ENCODE results near the gene CDHR4. TPM values are rescaled to one million over a fixed set of nuclear protein-coding genes. Genes with fewer than 3 reads are reported as not detected.
A peak's percentile ranks its signal among the peaks of the same experiment; 100 is the strongest.

The CDHR4 gene
- total and polyA plus RNA-seq, 9 of the 15 experiments (the other 6 are each of a cell fraction or from before 2014, with no cell fraction given) = 0.21 TPM; not detected in 8

DNA sequence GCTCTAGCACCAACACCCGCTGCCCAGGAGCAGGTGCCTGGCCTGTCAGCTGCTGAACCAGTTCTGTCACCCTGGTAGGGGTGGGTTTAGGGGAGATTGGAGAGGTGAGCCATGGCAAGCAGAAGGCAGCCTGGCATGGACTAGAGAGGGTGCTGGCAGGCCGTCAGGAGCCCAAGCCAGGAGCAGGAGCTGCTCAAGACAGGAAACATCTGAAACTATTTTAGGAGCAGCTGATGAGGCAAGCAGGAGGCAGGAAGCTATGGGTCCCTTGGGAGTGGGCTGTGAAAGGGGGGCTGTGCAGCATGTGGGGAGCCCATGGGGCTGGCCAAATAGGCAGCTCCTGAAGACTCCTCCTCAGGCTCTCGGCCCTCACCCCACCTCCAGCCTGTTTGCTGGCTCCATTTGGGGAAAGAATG lies 5.7 kb upstream of the CDHR4 start:
- H3K4me2 ChIP-seq (ENCODE audit: insufficient read depth, low read length) = peak overlapping the region; percentile 53; the same call in 1 of the 2 replicates
- no peak overlapping the region; the same call in 1 of the 2 replicates for H3K4me3 ChIP-seq
- 58% methylated on average over 2 of the region's 3 CpGs for WGBS (ENCODE audit: insufficient coverage, low coverage, missing lambda C conversion rate)
- peaks cover 43 to 64% of the 10 kb centered on the region in 2 experiments for H3K4me1 ChIP-seq (replicated peaks in 1 of 2; ENCODE audit: control insufficient read depth in 2 of 2, insufficient read depth in 2 of 2, low read length in 2 of 2)
- intact Hi-C loops (cut with micrococcal nuclease) = no loop called here
- TF ChIP-seq ZKSCAN8 (CRISPR knock-in tag; IDR thresholded peaks at IDR 0.05) (0 out of 2 replicates have a peak, but pooled peaks have one; percentile 34), NFIC (IDR thresholded peaks at IDR 0.05) (no peak), SMAD1 (IDR thresholded peaks at IDR 0.05; ENCODE audit: low read depth, low read length, partially characterized antibody) (no peak), RHOXF2B (CRISPR knock-in tag; conservative IDR thresholded peaks at IDR 0.05) (no peak), SMARCA5 (IDR thresholded peaks at IDR 0.05) (no peak), MIER1 (IDR thresholded peaks at IDR 0.05; ENCODE audit: low read depth) (no peak), MTF1 (CRISPR knock-in tag; IDR thresholded peaks at IDR 0.05; ENCODE audit: borderline replicate concordance) (no peak), NFE2L1 (tag; IDR thresholded peaks at IDR 0.05; ENCODE audit: borderline replicate concordance, low read depth) (no peak), NUFIP1 (IDR thresholded peaks at IDR 0.05; ENCODE audit: partially characterized antibody) (no peak), POLR2G (IDR thresholded peaks at IDR 0.05; ENCODE audit: low read depth, low read length) (0 out of 2 replicates have a peak, but pooled peaks have one; percentile 6), ZNF282 (CRISPR knock-in tag; IDR thresholded peaks at IDR 0.05) (no peak)
- TF ChIP-seq, protein P1, sequence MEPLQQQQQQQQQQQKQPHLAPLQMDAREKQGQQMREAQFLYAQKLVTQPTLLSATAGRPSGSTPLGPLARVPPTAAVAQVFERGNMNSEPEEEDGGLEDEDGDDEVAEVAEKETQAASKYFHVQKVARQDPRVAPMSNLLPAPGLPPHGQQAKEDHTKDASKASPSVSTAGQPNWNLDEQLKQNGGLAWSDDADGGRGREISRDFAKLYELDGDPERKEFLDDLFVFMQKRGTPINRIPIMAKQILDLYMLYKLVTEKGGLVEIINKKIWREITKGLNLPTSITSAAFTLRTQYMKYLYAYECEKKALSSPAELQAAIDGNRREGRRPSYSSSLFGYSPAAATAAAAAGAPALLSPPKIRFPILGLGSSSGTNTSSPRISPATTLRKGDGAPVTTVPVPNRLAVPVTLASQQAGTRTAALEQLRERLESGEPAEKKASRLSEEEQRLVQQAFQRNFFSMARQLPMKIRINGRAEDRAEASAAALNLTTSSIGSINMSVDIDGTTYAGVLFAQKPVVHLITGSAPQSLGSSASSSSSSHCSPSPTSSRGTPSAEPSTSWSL (CRISPR knock-in tag; IDR thresholded peaks at IDR 0.05; ENCODE audit: borderline replicate concordance) = no peak
- peak overlapping the region; percentile 75 for H3K27ac ChIP-seq (ENCODE audit: extremely low read depth, low read depth, low read length)
- POLR2A ChIA-PET = interaction anchor here (0.6 to 2.4 kb wide), 5 partner anchors 8 to 696 kb away, joined by 3 to 10 read pairs (median 4); partner anchors contain the start of genes IP6K1 and UBA7
- FAIRE-seq = no peak
- no peak overlapping the region for H2AFZ ChIP-seq (ENCODE audit: low read depth, low read length)
- H3K36me3 ChIP-seq (ENCODE audit: control insufficient read depth, insufficient read depth, low read length) = peaks cover 9% of the 10 kb centered on the region; the same call in 2 of the 3 replicates
- no peak for ATAC-seq
- peaks cover 2% of the 10 kb centered on the region for H3K9me1 ChIP-seq (ENCODE audit: control insufficient read depth, insufficient read depth, low read length)
- H3K79me2 ChIP-seq (ENCODE audit: control insufficient read depth, insufficient read depth, low read length) = peaks cover 23% of the 10 kb centered on the region
- CTCF ChIA-PET (ENCODE audit: low intra/inter-chr PET ratio) = interaction anchor here (0.9 kb wide), 1 partner anchor 34 kb away, joined by 3 read pairs; no protein-coding TSS in a partner anchor
- no TSS peak for BruUV-seq (replicated peaks)
- DNase-seq (ENCODE audit: extremely low read depth in 1 of 4, low spot score in 3 of 4) = no peak
- H3K9ac ChIP-seq (ENCODE audit: insufficient read depth in 1 of 2, low read depth in 2 of 2, low read length in 2 of 2) = peak overlapping the region; percentile 46 to 85
- in situ Hi-C loops (cut with MboI) = no loop called here
- no peaks in the 10 kb centered on the region for H4K20me1 ChIP-seq (replicated peaks; ENCODE audit: control insufficient read depth, insufficient read depth, low read length)
- no peaks in the 10 kb centered on the region for H3K9me3 ChIP-seq (replicated peaks; ENCODE audit: control insufficient read depth, insufficient read depth, low read depth, low read length)
- H3K27me3 ChIP-seq (ENCODE audit: control insufficient read depth in 2 of 2, insufficient read depth in 2 of 2, low read length in 2 of 2) = no peaks in the 10 kb centered on the region
